Measurements from ENCODE around the gene CORO2A. TPM values are rescaled to one million over a fixed set of nuclear protein-coding genes. Genes with fewer than 3 reads are reported as not detected.

Gene CORO2A
- total and polyA plus RNA-seq, 2 of the 4 experiments (the other 2 are of a cell fraction): 1.9 to 2.2 TPM

- no peaks in the 10 kb centered on the region for H4K20me1 ChIP-seq (ENCODE audit: insufficient read depth, low read length)
- no peak overlapping the region for H3K56ac ChIP-seq (ENCODE audit: extremely low read depth, insufficient read depth, low read length)
- no peak overlapping the region for H4K91ac ChIP-seq (ENCODE audit: insufficient read depth, low read depth, low read length)
- in situ Hi-C loops (cut with MboI; ENCODE audit: low sequenced_read_pairs) (no loop called here), dilution Hi-C loops (cut with HindIII; ENCODE audit: low sequenced_read_pairs, unreplicated experiment) (no loop called here), intact Hi-C loops (cut with micrococcal nuclease) (no loop called here)
- H4K8ac ChIP-seq (ENCODE audit: low read depth in 2 of 2, low read length in 2 of 2): no peak overlapping the region
- TF ChIP-seq CEBPB (IDR thresholded peaks at IDR 0.05; ENCODE audit: low read depth, low read length): no peak
- no peak overlapping the region; the same call in 1 of the 2 replicates for H3K4ac ChIP-seq (ENCODE audit: low read depth, low read length)
- H3K4me2 ChIP-seq (ENCODE audit: low read depth, low read length): no peak overlapping the region
- H3K79me1 ChIP-seq (ENCODE audit: low read depth in 1 of 2, low read length in 2 of 2): no peaks in the 10 kb centered on the region
- H3K9me1 ChIP-seq (ENCODE audit: insufficient read depth, low read length): no peaks in the 10 kb centered on the region
- H2BK20ac ChIP-seq (ENCODE audit: low read depth, low read length): no peak overlapping the region
- CTCF ChIA-PET: no interaction called here
- H3K14ac ChIP-seq (replicated peaks; ENCODE audit: low read depth, low read length): no peak overlapping the region
- no peak overlapping the region for H3K9ac ChIP-seq (ENCODE audit: low read depth, low read length)
- no peak overlapping the region for H2AK9ac ChIP-seq (replicated peaks; ENCODE audit: low read depth, low read length, poor library complexity)
- H2BK120ac ChIP-seq (ENCODE audit: low read depth, low read length): no peak overlapping the region
- H3K4me1 ChIP-seq (ENCODE audit: control insufficient read depth, insufficient read depth, low read length): no peaks in the 10 kb centered on the region
- H2BK15ac ChIP-seq (ENCODE audit: low read depth, low read length): no peak overlapping the region
- POLR2A ChIA-PET (ENCODE audit: unreplicated experiment): no interaction called here
- H3K4me3 ChIP-seq (ENCODE audit: insufficient read depth, low read depth, low read length): no peak overlapping the region
- peaks cover 3% of the 10 kb centered on the region; the same call in 1 of the 2 replicates for H3K27me3 ChIP-seq (ENCODE audit: control insufficient read depth, insufficient read depth, low read length)
- H3K36me3 ChIP-seq (ENCODE audit: control insufficient read depth, insufficient read depth, low read length): no peaks in the 10 kb centered on the region
- BruUV-seq (replicated peaks): no TSS peak
- no peak for DNase-seq
- H2AFZ ChIP-seq (replicated peaks; ENCODE audit: low read length, poor library complexity): no peak overlapping the region
- no peaks in the 10 kb centered on the region for H3K9me3 ChIP-seq (ENCODE audit: control insufficient read depth, insufficient read depth, low read length)
- no peak overlapping the region; the same call in 1 of the 2 replicates for H3K23ac ChIP-seq (ENCODE audit: low read depth, low read length)
- no peak overlapping the region for H3K27ac ChIP-seq (ENCODE audit: insufficient read depth, low read length)
- no peak overlapping the region for H2AK5ac ChIP-seq (ENCODE audit: low read depth, low read length)
- no peak overlapping the region for H3K18ac ChIP-seq (ENCODE audit: low read depth, low read length)
- no peak overlapping the region for H2BK5ac ChIP-seq (ENCODE audit: low read depth, low read length, poor library complexity, severe bottlenecking)
- WGBS, 2 experiments (ENCODE audit: extremely low coverage in 2 of 2, insufficient read length in 1 of 2): 47% methylated on average over 2 of the region's 6 CpGs; no CpG with 5 or more reads in 1 of the 2 experiments
- no peak for ATAC-seq (ENCODE audit: low read depth)
- H4K5ac ChIP-seq (ENCODE audit: low read depth, low read length): no peak overlapping the region
These were observed 6.7 kb downstream of the CORO2A start for GRCh38 chr9:98185611-98186171.

Measured in IMR-90 (cell line).